Peyer's patch (tissue), 4 donors: ENCODE data around the gene ZNF396. TPM values are rescaled to one million over a fixed set of nuclear protein-coding genes. Genes with fewer than 3 reads are reported as not detected.

Experiments
- DNase-seq, 3 donors: peaks; one replicate each; pipeline ENCODE4 v3.0.0-alpha.2; 2017 to 2019
- H3K27ac ChIP-seq, 4 donors: fragments of 200-600 bp; sonication (generic); one replicate each; pipeline ENCODE4 v1.5.1; 2016 to 2019
- H3K27me3 ChIP-seq, 2 donors: fragments of 200-600 bp; sonication (generic); one replicate each; pipeline ENCODE4 v1.5.1; 2019
- H3K36me3 ChIP-seq, 3 donors: fragments of 200-600 bp; sonication (generic); one replicate each; pipeline ENCODE4 v1.5.1; 2016 to 2019
- H3K4me1 ChIP-seq, 4 donors: fragments of 200-600 bp; sonication (generic); one replicate each; pipeline ENCODE4 v1.5.1; 2016 to 2019
- H3K4me3 ChIP-seq, 4 donors: fragments of 200-600 bp; sonication (generic); 1 replicate in 3 of 4; 2 replicates in 1 of 4; pipeline ENCODE4 v1.5.1; 2016 to 2019; ENCODE audit warnings: mild to moderate bottlenecking in 1 of 4
- H3K9me3 ChIP-seq, 4 donors: fragments of 200-600 bp; sonication (generic); one replicate each; pipeline ENCODE4 v1.5.1; 2016 to 2019; ENCODE audit warnings: mild to moderate bottlenecking in 1 of 4
- POLR2A ChIP-seq, 2 donors: fragments of 450-650 bp; IDR thresholded peaks; one replicate each; pipeline ENCODE4 v1.5.1; 2017; ENCODE audit warnings: antibody characterized with exemption in 2 of 2, mild to moderate bottlenecking in 2 of 2, moderate library complexity in 2 of 2
- total RNA-seq, 4 donors: library from RNA; depleted of rRNA; stranded (reverse); fragments of >200 nt; gene quantifications; one replicate each; pipeline ENCODE4 v1.1.0, GENCODE V29; 2016
- TF ChIP-seq, protein P1 (sequence below), 6 experiments: fragments of 450-650 bp in 4 of 6; fragments of 200-600 bp in 2 of 6; sonication (generic) in 1 of 6; IDR thresholded peaks; one replicate each; pipeline ENCODE4 v1.5.1; 2017 to 2019; ENCODE audit warnings: antibody characterized with exemption in 6 of 6, mild to moderate bottlenecking in 3 of 6, moderate library complexity in 1 of 6

ZNF396 gene
- total RNA-seq, 4 donors from 2014 or later: 1.9 to 6.6 (median 3.7) TPM

DNA sequence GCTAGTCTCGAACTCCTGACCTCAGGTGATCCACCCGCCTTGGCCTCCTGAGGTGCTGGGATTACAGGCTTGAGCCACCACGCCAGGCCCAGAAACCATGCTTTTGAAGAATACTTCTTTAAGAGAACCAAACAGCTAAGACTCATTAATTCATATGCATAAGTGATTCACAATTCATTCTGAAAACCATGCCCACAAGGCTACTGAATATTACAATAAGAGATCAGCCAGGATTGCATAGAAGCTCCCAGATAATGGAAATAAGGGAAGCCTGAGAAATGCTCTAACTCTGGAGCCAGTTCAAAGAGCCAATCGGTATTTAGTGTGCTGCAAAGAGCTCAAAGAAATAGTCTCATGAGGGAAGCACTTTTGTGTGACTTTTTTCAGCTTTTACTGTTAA, 2.4 kb downstream of the ZNF396 start:
- Histone ChIP-seq H3K9me3 (no peaks in the 10 kb centered on the region), H3K36me3 (no peaks in the 10 kb centered on the region), H3K27me3 (no peaks in the 10 kb centered on the region), H3K27ac (no peak overlapping the region), H3K4me1 (peaks cover 0 to 4% (median 0%) of the 10 kb centered on the region in 4 donors), H3K4me3 (no peak overlapping the region)
- TF ChIP-seq, protein P1, sequence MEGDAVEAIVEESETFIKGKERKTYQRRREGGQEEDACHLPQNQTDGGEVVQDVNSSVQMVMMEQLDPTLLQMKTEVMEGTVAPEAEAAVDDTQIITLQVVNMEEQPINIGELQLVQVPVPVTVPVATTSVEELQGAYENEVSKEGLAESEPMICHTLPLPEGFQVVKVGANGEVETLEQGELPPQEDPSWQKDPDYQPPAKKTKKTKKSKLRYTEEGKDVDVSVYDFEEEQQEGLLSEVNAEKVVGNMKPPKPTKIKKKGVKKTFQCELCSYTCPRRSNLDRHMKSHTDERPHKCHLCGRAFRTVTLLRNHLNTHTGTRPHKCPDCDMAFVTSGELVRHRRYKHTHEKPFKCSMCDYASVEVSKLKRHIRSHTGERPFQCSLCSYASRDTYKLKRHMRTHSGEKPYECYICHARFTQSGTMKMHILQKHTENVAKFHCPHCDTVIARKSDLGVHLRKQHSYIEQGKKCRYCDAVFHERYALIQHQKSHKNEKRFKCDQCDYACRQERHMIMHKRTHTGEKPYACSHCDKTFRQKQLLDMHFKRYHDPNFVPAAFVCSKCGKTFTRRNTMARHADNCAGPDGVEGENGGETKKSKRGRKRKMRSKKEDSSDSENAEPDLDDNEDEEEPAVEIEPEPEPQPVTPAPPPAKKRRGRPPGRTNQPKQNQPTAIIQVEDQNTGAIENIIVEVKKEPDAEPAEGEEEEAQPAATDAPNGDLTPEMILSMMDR (IDR thresholded peaks at IDR 0.05): no peak
- no peak for TF ChIP-seq POLR2A (IDR thresholded peaks at IDR 0.05)
- no peak for DNase-seq

DNA sequence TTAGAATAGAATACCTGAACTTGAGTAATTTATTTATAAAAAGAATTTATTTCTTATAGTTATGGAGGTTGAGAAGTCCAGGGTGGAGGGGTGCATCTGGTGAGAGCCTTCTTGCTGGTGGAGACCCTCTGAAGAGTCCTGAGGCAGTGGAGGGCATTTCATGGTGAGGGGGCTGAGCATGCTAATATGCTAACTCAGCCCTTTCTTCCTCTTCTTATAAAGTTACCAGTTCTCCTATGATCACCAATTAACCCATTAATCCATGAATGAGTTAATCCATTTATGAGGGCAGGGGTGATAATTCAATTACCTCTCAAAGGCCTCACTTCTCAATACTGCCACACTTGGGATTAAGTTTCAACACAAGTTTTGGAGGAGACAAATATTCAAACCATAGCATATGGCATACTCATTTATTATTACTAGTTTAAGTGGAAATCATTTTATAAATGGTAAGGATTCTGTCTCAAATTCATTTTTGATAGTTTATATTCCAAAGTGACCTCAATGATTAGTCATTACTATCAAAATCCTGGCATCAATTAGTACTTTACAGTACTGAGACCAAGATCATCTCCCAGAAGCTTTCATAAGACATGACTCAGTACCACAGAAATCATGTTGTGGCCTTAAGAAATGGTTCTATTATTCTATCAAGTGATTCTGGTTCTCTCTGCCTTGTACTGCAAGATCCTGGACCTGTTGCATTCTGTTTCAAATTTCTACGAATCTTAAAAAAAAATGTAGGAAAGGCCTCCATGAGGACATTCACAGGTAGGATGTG, 5.5 kb downstream of the ZNF396 start:
- H3K27me3 ChIP-seq: no peaks in the 10 kb centered on the region
- no peak for TF ChIP-seq POLR2A (IDR thresholded peaks at IDR 0.05)
- TF ChIP-seq, protein P1 (IDR thresholded peaks at IDR 0.05): no peak
- H3K9me3 ChIP-seq: no peaks in the 10 kb centered on the region
- H3K4me1 ChIP-seq: peaks cover 0 to 4% (median 0%) of the 10 kb centered on the region in 4 donors
- H3K27ac ChIP-seq: no peak overlapping the region
- H3K4me3 ChIP-seq: no peak overlapping the region
- peaks cover 0 to 3% (median 3%) of the 10 kb centered on the region in 3 donors for H3K36me3 ChIP-seq
- DNase-seq: no peak

DNA sequence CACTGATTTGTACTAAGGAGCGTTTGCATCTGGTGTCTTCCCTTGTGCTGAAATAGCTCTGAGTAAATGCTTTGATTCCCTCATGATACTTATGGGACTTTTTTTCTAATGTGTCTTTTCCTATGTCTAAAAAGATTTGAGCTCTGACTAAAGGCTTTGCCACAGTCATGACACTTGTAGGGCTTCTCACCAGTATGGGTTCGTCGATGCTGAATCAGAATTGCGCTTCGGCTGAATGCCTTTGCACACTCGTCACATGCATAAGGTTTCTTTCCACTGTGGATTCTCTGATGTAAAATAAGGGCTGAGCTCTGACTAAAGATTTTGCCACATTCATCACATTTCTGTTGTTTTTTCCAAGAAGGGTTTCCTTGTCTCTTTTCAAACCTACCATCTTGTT, 8.0 kb downstream of the ZNF396 start:
- TF ChIP-seq, protein P1 (IDR thresholded peaks at IDR 0.05): no peak
- no peak for TF ChIP-seq POLR2A (IDR thresholded peaks at IDR 0.05)
- no peak overlapping the region for H3K27ac ChIP-seq
- no peaks in the 10 kb centered on the region for H3K9me3 ChIP-seq
- no peaks in the 10 kb centered on the region for H3K4me1 ChIP-seq
- H3K4me3 ChIP-seq: no peak overlapping the region
- H3K36me3 ChIP-seq: peaks cover 0 to 3% (median 3%) of the 10 kb centered on the region in 3 donors
- H3K27me3 ChIP-seq: no peaks in the 10 kb centered on the region
- DNase-seq: no peak

DNA sequence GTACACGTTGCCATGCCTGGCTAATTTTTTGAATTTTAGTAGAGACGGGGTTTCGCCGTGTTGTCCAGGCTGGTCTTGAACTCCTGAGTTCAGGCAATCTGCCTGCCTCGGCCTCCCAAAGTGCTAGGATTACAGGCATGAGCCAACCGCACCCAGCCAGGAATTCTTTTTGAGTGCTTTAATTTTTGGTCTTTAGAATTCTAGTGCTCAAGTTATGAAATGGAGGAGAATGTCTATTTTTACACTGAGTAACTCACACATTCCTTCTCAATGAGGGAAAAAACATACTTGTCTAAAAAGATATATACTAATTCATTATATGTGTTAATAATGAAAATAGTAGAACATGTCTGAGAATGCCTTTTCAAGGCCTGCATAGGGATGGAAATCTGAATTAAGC, 8.5 kb downstream of the ZNF396 start:
- Histone ChIP-seq H3K9me3 (no peaks in the 10 kb centered on the region), H3K4me3 (no peak overlapping the region), H3K27me3 (no peaks in the 10 kb centered on the region), H3K36me3 (peaks cover 0 to 3% (median 3%) of the 10 kb centered on the region in 3 donors), H3K27ac (no peak overlapping the region), H3K4me1 (no peaks in the 10 kb centered on the region)
- DNase-seq: no peak
- no peak for TF ChIP-seq POLR2A (IDR thresholded peaks at IDR 0.05)
- TF ChIP-seq, protein P1 (IDR thresholded peaks at IDR 0.05): no peak

DNA sequence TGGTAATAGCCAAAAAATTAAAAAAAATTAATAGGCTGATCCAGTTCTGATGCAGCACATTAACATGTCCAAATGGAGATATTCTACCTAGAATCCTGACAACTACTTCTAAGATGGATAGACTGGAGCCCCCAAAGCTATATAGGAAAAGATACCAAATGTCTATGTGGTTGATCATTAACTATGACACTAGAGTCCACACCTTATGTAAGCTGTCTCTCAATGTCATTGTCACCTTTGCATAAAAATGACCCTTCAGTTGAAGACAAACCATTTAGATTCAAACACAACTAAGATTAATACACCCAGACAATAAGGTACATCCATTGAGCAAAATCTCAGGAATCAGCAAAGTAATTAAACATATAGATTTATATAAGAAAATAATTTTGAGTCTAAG, 14.6 kb downstream of the ZNF396 start:
- TF ChIP-seq, protein P1 (IDR thresholded peaks at IDR 0.05): no peak
- no peak for TF ChIP-seq POLR2A (IDR thresholded peaks at IDR 0.05)
- no peak for DNase-seq
- Histone ChIP-seq H3K36me3 (no peaks in the 10 kb centered on the region), H3K4me3 (no peak overlapping the region), H3K4me1 (no peaks in the 10 kb centered on the region), H3K27me3 (no peaks in the 10 kb centered on the region), H3K9me3 (no peaks in the 10 kb centered on the region), H3K27ac (no peak overlapping the region)
